A549 (cell line): ENCODE measurements around the gene RYR3. TPM values are rescaled to one million over a fixed set of nuclear protein-coding genes. Genes with fewer than 3 reads are reported as not detected.

ENCODE experiments used
- ATAC-seq, 2 experiments: fragments of 200-7000 bp in 1 of 2; fragments of >200 bp in 1 of 2; cut with Nextera tagmentation in 1 of 2; cut with Tn5 transposase in 1 of 2; 3 replicates each; pipeline versions ENCODE4 v1.8.0 to v1.9.1; 2018 to 2020; ENCODE audit warnings: mild to moderate bottlenecking in 1 of 2, moderate library complexity in 1 of 2
- CTCF ChIA-PET: fragments of 300-600 bp; sonication (Branson Sonifier 250); formaldehyde crosslinking; extraction: SDS; loops from one replicate; lab custom pipeline; 2021; ENCODE audit warnings: antibody characterized with exemption, inconsistent platforms; lab: Yijun Ruan, JAX
- POLR2A ChIA-PET: fragments of 350-600 bp; formaldehyde crosslinking; extraction: SDS; loops from one replicate; lab custom pipeline; 2021; ENCODE audit warnings: antibody characterized with exemption, inconsistent platforms; lab: Yijun Ruan, JAX
- DNase-seq, 2 experiments: peaks; one replicate each; pipeline versions ENCODE4 v3.0.0 to v3.0.0-alpha.2; 2011 to 2016; ENCODE audit warnings: low read depth in 1 of 2, low spot score in 1 of 2
- FAIRE-seq: peaks from 2 replicates; lab custom pipeline; 2011; peaks lifted over from hg19 to GRCh38; lab: Jason Lieb, UNC
- H3K27ac ChIP-seq, 2 experiments: fragments of >200 bp; sonication (Bioruptor Twin); formaldehyde crosslinking; 3 replicates each; pipeline ENCODE4 v1.5.1; 2016 to 2017
- H3K4me1 ChIP-seq: fragments of >200 bp; sonication (Bioruptor Twin); formaldehyde crosslinking; 3 replicates; pipeline ENCODE4 v1.6.1; 2016
- H3K4me2 ChIP-seq: fragments of >200 bp; sonication (Bioruptor Twin); formaldehyde crosslinking; 3 replicates; pipeline ENCODE4 v1.6.1; 2016
- H3K4me3 ChIP-seq: fragments of >200 bp; sonication (Bioruptor Twin); formaldehyde crosslinking; 3 replicates; pipeline ENCODE4 v1.5.1; 2016
- H3K9me3 ChIP-seq: fragments of >200 bp; sonication (Bioruptor Twin); formaldehyde crosslinking; 3 replicates; pipeline ENCODE4 v1.6.1; 2016
- BHLHE40 ChIP-seq: IDR thresholded peaks from 2 replicates; pipeline ENCODE4 v1.6.1; 2012; ENCODE audit warnings: low read depth, low read length, inconsistent platforms
- CBX2 ChIP-seq: fragments of 200-600 bp; sonication (generic); IDR thresholded peaks from 2 replicates; pipeline ENCODE4 v1.6.1; 2016; ENCODE audit warnings: low read depth, mild to moderate bottlenecking, borderline replicate concordance
- EHF ChIP-seq: fragments of 250-450 bp; sonication (Bioruptor Pico); IDR thresholded peaks from 2 replicates; pipeline ENCODE4 v1.5.0; 2020; ENCODE audit warnings: mild to moderate bottlenecking
- FOSB ChIP-seq: fragments of 250-450 bp; sonication (Bioruptor Pico); IDR thresholded peaks from 2 replicates; pipeline ENCODE4 v1.5.0; 2020; ENCODE audit warnings: mild to moderate bottlenecking, moderate library complexity
- GATA3 ChIP-seq: IDR thresholded peaks from 2 replicates; pipeline ENCODE4 v1.6.1; 2012; ENCODE audit warnings: borderline replicate concordance
- JUNB ChIP-seq: fragments of >200 bp; sonication (Bioruptor Twin); formaldehyde crosslinking; IDR thresholded peaks from 2 replicates; pipeline ENCODE4 v1.6.1; 2016
- NFE2L2 ChIP-seq: fragments of 150-350 bp; conservative IDR thresholded peaks from 2 replicates; pipeline ENCODE4 v1.6.1; 2014; ENCODE audit warnings: low read length
- NPAS2 ChIP-seq: fragments of 250-450 bp; sonication (Bioruptor Pico); IDR thresholded peaks from 2 replicates; pipeline ENCODE4 v1.8.0; 2022; ENCODE audit warnings: mild to moderate bottlenecking, moderate library complexity, borderline replicate concordance
- POLR2AphosphoS2 ChIP-seq: conservative IDR thresholded peaks from 2 replicates; pipeline ENCODE4 v1.6.1; 2012; ENCODE audit warnings: low read length, improper control_type of control experiment, inconsistent platforms
- RAD21 ChIP-seq, 2 experiments: fragments of >200 bp in 1 of 2; sonication (Bioruptor Twin) in 1 of 2; formaldehyde crosslinking in 1 of 2; IDR thresholded peaks in 1 of 2; conservative IDR thresholded peaks in 1 of 2; 2 replicates in 1 of 2; 3 replicates in 1 of 2; pipeline ENCODE4 v1.6.1; 2012 to 2018; ENCODE audit warnings: inconsistent platforms in 1 of 2
- RARB ChIP-seq: fragments of 250-450 bp; sonication (Bioruptor Pico); IDR thresholded peaks from 2 replicates; pipeline ENCODE4 v1.8.0; 2021; ENCODE audit warnings: mild to moderate bottlenecking, moderate library complexity
- TFCP2L1 ChIP-seq: fragments of 250-450 bp; sonication (Bioruptor Pico); IDR thresholded peaks from 2 replicates; pipeline ENCODE4 v1.5.0; 2021; ENCODE audit warnings: mild to moderate bottlenecking
- ZFP36 ChIP-seq: fragments of 450-650 bp; IDR thresholded peaks from 2 replicates; pipeline ENCODE4 v1.6.1; 2014; ENCODE audit warnings: borderline replicate concordance; ENCODE audit not compliant: partially characterized antibody
- WGBS: methylation state at CpG from one replicate; pipeline ENCODE4 v1.1.6; 2017; ENCODE audit errors: missing lambda C conversion rate; 5-methylcytosine and 5-hydroxymethylcytosine counted together
- polyA plus RNA-seq, 4 experiments: library from polyadenylated mRNA; depleted of rRNA in 3 of 4; stranded (reverse); fragments of >200 nt; fragmentation: RNase III in 1 of 4; extraction: RNeasy Plus Mini Kit Qiagen cat#74134 plus additional on column Dnase treatment in 1 of 4; gene quantifications; 2 replicates in 3 of 4; 3 replicates in 1 of 4; pipeline ENCODE4 v1.2.3, GENCODE V29; 2011 to 2017
- TF ChIP-seq, protein P1 (sequence below): IDR thresholded peaks from 2 replicates; pipeline ENCODE4 v1.6.1; 2012
- TF ChIP-seq, protein P2 (sequence below): fragments of 150-350 bp; IDR thresholded peaks from 2 replicates; pipeline ENCODE4 v1.6.1; 2014; ENCODE audit warnings: low read depth, mild to moderate bottlenecking, low read length
- TF ChIP-seq, protein P3 (sequence below): fragments of 450-650 bp; IDR thresholded peaks from 2 replicates; pipeline ENCODE4 v1.6.1; 2014; ENCODE audit warnings: antibody characterized with exemption
- TF ChIP-seq, protein P4 (sequence below): fragments of 250-450 bp; sonication (Bioruptor Pico); IDR thresholded peaks from 2 replicates; pipeline ENCODE4 v1.5.0; 2021; ENCODE audit warnings: mild to moderate bottlenecking, moderate library complexity, borderline replicate concordance

Gene RYR3
- polyA plus RNA-seq, 2 of the 4 experiments (the other 2 are of a cell fraction): 0.03 TPM; not detected in 1

DNA sequence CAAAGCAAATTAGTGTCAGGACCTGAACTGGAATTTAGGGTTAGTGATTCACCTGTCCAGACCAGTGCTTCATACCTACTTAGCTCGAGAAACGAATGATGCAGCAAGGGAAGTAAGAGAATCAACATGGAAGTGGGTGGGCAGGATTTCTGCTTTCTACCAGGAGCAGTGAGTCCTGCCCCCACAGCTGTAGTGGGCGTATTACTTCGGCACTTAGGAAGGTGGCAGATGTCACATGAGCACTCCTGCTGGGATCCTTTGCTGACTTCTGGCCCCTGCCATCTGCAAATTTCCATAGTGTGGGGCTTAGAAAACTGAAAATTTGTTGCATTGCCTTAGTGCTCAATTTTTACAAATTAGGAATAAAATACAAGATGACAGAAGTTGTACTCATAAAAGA lies 31.2 kb downstream of the RYR3 start:
- ATAC-seq: no peak
- POLR2A ChIA-PET: no interaction called here
- no peak overlapping the region for H3K4me2 ChIP-seq
- H3K4me1 ChIP-seq: no peaks in the 10 kb centered on the region
- no peak overlapping the region for H3K4me3 ChIP-seq
- TF ChIP-seq FOSB (CRISPR knock-in tag) (no peak), CBX2 (no peak), EHF (CRISPR knock-in tag) (no peak), NFE2L2 (no peak), POLR2AphosphoS2 (no peak)
- TF ChIP-seq, protein P1, sequence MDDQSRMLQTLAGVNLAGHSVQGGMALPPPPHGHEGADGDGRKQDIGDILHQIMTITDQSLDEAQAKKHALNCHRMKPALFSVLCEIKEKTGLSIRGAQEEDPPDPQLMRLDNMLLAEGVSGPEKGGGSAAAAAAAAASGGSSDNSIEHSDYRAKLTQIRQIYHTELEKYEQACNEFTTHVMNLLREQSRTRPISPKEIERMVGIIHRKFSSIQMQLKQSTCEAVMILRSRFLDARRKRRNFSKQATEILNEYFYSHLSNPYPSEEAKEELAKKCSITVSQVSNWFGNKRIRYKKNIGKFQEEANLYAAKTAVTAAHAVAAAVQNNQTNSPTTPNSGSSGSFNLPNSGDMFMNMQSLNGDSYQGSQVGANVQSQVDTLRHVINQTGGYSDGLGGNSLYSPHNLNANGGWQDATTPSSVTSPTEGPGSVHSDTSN: no peak
- TF ChIP-seq, protein P2, sequence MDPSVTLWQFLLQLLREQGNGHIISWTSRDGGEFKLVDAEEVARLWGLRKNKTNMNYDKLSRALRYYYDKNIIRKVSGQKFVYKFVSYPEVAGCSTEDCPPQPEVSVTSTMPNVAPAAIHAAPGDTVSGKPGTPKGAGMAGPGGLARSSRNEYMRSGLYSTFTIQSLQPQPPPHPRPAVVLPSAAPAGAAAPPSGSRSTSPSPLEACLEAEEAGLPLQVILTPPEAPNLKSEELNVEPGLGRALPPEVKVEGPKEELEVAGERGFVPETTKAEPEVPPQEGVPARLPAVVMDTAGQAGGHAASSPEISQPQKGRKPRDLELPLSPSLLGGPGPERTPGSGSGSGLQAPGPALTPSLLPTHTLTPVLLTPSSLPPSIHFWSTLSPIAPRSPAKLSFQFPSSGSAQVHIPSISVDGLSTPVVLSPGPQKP: no peak
- DNase-seq: no peak
- CTCF ChIA-PET: no interaction called here
- no peak for FAIRE-seq
- no peak overlapping the region for H3K27ac ChIP-seq
- 7% methylated on average over 4 of the region's 4 CpGs for WGBS
- no peaks in the 10 kb centered on the region for H3K9me3 ChIP-seq

DNA sequence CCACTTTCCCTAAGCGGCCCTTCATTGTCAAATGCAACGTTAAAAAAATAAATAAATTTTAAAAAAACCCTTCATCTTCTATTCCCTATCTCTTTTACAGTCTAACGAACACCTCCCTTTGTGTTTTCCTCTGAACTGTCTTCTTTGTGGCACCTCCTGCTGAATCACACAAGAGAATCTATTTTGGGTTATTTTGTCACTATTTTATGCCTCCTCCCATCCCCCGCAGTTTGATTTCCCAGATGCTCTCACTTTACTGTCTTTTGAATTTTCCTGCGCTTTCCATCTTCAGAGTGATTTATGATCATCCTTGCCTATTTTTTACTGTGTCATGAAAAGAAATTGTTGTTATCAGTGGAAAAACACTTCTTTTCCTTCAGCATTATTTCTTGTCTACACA lies 32.5 kb downstream of the RYR3 start:
- FAIRE-seq (no peak), DNase-seq (no peak), ATAC-seq (no peak)
- H3K9me3 ChIP-seq: no peaks in the 10 kb centered on the region
- CTCF ChIA-PET: no interaction called here
- 27% methylated on average over 5 of the region's 5 CpGs for WGBS
- H3K4me1 ChIP-seq: no peaks in the 10 kb centered on the region
- H3K27ac ChIP-seq: no peak overlapping the region
- no peak overlapping the region for H3K4me2 ChIP-seq
- TF ChIP-seq EHF (CRISPR knock-in tag) (no peak), BHLHE40 (no peak), TFCP2L1 (CRISPR knock-in tag) (no peak), ZFP36 (no peak), RARB (CRISPR knock-in tag) (no peak)
- TF ChIP-seq, protein P2: no peak
- no peak overlapping the region for H3K4me3 ChIP-seq
- POLR2A ChIA-PET: no interaction called here

DNA sequence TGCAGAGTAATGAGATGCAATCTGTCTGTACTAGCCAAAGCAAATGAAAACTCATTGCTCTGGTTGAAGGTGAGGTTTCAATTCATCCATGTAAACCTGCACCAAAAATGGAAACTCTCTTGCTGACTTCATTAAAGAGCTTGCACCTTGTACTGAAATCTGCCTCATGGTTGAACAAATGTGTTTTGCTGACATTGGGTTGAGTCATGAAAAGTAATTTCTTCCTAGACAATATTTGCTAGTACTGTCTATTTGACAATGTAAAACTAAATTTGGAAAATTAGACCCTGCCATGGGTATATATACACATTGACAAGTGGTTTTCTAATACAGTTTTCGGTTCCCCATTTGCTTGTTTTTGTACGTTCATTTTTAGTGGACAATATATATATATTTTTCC lies 33.3 kb downstream of the RYR3 start:
- CTCF ChIA-PET: interaction anchor here (0.8 kb wide), 1 partner anchor 38 kb away, joined by 3 read pairs; no protein-coding TSS in a partner anchor
- ATAC-seq (no peak), DNase-seq (no peak), FAIRE-seq (peak; percentile 28)
- 48% methylated on average over 2 of the region's 2 CpGs for WGBS
- Histone ChIP-seq H3K4me1 (no peaks in the 10 kb centered on the region), H3K27ac (no peak overlapping the region), H3K4me3 (no peak overlapping the region), H3K4me2 (no peak overlapping the region), H3K9me3 (no peaks in the 10 kb centered on the region)
- TF ChIP-seq, protein P3, sequence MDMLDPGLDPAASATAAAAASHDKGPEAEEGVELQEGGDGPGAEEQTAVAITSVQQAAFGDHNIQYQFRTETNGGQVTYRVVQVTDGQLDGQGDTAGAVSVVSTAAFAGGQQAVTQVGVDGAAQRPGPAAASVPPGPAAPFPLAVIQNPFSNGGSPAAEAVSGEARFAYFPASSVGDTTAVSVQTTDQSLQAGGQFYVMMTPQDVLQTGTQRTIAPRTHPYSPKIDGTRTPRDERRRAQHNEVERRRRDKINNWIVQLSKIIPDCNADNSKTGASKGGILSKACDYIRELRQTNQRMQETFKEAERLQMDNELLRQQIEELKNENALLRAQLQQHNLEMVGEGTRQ: no peak
- TF ChIP-seq RAD21 (conservative IDR thresholded peaks at IDR 0.05 in 1 of 2, IDR thresholded peaks at IDR 0.05 in 1 of 2) (no peak), GATA3 (no peak), NPAS2 (CRISPR knock-in tag) (no peak), EHF (CRISPR knock-in tag) (no peak), JUNB (no peak)
- TF ChIP-seq, protein P4, sequence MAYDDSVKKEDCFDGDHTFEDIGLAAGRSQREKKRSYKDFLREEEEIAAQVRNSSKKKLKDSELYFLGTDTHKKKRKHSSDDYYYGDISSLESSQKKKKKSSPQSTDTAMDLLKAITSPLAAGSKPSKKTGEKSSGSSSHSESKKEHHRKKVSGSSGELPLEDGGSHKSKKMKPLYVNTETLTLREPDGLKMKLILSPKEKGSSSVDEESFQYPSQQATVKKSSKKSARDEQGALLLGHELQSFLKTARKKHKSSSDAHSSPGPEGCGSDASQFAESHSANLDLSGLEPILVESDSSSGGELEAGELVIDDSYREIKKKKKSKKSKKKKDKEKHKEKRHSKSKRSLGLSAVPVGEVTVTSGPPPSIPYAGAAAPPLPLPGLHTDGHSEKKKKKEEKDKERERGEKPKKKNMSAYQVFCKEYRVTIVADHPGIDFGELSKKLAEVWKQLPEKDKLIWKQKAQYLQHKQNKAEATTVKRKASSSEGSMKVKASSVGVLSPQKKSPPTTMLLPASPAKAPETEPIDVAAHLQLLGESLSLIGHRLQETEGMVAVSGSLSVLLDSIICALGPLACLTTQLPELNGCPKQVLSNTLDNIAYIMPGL (CRISPR knock-in tag): no peak
- POLR2A ChIA-PET: no interaction called here
